Stimulated activated CD8-positive, alpha-beta memory T cell treated with anti-CD3 and anti-CD28 coated beads, Interleukin-15, amount 100 ng/mL, for 4 hours (primary cell): ENCODE measurements around the gene CD200R1.
"Not testable (repeated sequence)": the region's sequence is repeated elsewhere in the genome, so short reads cannot be mapped to it uniquely, and the experiment has no call there.

Experiments
- DNase-seq, 2 donors: peaks; one replicate each; pipeline ENCODE4 v3.0.0-alpha.2; 2020; ENCODE audit warnings: low read depth in 2 of 2

CD200R1 gene

DNA sequence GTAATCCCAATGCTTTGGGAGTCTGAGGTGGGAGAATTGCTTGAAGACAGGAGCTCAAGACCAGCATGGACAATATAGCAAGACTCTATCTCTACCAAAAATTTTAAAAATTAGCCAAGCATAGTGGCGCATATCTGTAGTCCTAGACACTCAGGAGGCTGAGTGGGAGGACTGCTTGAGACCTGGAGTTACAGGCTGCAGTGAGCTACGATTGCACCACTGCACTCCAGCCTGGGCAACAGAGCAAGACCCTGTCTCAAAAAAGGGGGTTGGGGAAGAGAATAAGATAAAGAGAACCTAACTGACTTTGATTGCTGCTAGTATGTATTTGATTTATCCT, 755 bp downstream of the CD200R1 start:
- DNase-seq: no peak

DNA sequence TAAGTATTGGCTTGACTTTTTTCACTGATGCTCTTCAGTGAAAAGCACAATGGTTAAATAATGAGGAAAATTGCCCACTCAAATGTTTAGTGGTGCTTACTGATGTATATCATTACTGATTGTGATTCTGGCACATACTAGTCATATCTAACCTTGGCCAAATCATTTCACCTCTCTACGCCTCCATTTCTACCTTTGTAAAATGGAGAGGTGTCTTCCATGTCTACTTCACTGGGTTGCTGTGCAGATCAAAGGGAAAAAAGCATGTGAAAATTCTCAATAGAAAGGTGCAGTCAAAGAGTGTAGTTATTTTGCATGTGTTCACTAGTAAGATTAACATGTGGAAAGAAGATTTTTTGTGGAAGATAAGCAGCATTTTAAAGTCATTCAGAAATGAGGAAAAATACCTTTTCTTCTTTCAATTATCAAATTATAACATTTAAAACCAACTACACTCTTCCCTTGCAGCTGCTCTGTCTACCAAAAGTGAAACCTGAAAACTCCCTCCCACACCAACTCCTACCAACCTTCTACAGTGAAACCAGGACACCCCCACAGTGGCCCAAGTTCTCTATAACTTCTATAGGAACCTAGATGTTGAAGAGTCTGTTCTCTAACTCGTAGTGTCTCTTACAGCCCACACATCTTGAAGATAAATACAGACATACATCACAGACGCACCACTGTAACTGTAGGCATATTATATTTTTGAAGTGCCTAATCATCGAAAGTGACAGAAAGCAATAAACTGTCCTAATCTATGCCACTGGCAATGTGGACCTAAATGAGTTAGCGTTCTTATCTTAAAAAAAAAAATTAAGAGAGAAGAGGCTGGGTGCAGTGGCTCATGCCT, 1.4 kb downstream of the CD200R1 start:
- DNase-seq: peak in 1 of 2 donors; percentile 58

DNA sequence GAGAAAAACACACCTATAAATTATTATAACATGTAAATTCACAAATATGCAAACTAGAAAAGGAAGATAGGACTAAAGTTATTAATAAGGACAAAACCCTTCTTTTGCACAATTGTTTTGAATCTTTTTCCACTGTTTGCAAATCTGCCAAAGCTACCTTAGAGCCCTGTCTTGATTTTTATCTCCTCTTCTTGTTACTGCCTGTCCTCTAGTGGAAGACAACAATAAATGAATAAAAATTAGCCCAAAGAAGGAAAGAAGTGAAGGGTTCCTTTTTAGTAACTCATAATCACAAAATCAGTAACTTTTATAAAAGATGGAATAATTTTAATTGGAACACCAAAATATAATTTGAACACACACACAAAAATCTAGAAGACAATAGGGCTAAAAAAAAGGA, 2.7 kb downstream of the CD200R1 start:
- DNase-seq: no peak

DNA sequence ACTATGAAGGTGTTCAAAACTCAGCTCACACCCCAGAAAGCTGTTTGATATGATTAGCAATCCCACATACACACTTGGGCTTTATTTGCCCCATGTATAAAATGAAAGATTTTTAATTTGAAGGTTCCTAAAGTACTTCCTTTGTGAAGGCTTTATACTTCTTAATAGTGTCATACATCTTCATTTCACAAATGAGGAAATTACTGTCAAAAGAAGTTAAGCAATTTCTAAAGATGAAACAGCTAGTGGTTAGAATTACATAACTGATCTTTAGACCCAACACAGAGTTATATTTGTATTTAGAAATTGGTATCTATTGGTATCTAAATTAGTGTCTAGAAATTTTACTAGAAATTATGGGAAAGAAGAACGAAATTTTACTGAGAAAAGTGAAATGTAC, 7.1 kb downstream of the CD200R1 start:
- DNase-seq: no peak

DNA sequence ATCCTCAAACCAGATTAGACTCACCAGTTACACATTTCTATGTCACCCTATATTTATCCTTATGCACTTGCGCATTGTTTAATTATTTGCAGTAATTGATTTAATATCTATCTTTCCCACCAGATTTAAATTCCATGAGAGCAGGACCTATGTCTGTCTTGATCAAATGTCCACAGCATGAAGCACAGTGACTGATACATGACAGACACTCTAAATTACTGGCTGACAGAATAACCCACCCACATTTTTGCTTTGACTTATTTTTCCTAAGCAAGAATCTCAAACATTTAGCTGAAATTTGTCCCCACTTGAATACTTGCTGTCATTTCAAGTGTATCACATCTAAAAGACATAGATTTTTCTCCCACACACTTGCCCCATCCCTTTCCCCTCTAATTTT, 7.5 kb downstream of the CD200R1 start:
- no peak for DNase-seq

DNA sequence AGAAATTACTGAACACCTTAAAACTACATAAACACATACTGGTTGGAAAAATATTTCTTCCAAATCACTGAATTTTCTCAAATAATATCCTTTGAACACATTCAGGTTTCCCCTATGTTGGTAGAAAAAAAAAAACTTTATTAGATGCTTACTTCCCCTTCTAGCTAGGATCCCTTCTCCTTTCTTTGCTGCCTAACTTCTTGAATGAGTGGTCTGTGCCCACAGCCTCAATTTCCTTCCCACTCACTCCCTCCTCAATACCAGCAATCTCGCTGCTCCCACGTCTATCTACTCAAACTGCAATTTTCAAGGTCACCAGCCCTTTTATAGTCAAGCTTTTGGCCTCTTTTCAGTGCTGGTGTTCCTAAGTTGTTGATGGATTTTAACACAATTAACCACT, 8.3 kb downstream of the CD200R1 start:
- DNase-seq: no peak

DNA sequence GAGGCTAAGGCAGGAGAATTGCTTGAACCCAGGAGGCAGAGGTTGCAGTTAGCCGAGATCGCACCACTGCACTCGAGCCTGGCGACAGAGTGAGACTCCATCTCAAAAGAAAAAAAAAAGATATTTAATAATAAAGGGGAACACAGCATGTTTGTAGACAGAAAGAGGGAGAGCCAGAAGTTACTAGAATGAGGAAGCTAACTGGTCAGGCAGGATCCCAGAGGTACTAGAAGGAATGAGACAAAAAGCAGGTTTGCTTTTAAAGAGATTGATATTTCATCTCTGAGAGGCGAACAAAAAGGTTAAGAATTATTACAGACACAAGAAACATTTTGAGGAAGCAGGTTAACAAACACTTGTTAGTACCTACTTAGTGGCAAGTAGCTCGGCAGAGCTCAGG, 9.2 kb downstream of the CD200R1 start:
- no peak for DNase-seq

DNA sequence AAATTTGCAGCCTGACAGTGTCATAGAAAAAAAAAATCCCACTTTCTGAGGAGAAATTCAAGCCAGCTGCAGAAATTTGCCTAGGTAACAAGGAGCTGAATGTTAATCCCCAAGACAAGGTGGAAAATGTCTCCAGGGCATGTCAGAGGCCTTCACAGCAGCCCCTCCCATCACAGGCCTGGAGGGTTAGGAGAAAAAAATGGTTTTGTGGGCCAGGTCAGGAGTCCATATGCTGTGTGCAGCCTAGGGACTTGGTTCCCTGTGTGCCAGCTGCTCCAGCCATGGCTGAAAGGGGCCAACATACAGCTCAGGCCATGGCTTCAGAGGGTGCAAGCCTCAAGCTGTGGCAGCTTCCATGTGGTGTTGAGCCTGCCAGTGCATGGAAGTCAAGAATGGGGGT, 11.2 kb downstream of the CD200R1 start:
- no peak for DNase-seq

DNA sequence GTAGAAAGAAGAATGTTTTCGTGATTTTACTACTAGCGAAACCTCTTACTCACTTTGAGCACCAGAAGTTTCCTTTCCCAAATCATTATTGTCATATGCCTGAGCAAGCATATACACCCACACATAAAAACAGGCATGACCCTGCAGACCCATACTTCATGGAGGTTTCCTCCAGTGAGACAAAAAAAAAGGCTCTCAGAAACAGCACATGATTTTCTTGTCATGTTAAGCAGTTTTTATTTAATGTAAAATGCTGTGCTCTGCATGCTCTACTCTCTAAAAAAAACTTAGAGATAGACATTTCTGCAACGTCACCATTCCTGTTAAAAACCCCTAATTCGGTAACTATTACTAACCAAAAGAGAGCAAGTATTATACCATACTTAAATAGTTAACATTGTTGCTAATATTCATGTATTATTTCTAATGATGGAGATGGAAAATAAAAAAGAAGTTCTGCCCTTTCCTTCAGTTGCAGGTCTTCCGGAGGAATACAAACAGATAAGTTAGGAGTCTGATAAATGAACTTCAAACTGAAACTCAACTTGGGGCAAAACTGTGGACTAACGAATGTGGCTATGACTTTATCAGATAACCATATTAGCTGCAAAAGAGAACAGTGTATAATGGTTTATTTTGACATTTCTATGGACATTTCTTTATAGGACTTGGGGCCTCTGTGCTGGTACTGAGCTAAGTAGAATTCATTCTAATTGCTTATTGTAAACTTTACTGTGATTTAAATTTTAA, 15.9 kb downstream of the CD200R1 start:
- no peak for DNase-seq

DNA sequence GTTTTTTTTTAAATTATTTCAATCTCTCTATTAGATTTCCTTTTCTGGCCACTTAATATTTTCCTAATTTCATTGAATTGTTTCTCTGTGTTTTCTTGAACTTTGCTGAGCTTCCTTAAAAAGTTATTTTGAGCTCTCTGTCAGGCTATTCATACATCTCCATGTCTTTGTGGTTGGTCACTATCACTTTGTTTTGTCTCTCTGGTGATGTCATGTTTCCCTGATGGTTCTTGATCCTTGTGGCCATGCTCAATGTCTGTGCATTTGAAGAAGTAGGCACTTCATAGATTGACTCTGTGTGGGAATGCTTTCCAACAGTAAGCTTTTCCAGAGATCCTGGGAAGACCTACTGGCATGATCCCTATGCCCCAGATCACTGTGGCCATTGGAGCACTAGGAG, 18.6 kb downstream of the CD200R1 start:
- no peak for DNase-seq

DNA sequence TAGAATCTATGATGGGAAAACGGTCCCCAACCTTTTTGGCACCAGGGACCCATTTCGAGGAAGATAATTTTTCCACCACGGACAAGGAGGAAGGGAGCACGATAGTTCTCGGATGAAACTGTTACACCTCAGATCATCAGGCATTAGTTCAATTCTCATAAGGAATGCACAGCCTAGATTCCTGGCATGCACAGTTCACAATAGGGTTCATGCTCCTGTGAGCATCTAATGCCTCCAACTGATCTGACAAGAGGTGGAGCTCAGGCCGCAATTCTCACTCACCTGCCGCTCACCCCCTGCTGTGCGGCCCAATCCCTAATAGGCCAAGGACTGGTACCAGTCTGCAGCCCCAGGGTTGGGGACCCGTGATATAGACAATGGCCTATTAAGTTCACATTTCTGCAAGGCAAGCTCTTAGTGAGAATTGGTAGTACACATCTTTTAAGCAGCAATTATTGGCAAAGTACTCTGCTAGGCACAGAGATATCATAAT, 26.5 kb downstream of the CD200R1 start:
- no peak for DNase-seq

DNA sequence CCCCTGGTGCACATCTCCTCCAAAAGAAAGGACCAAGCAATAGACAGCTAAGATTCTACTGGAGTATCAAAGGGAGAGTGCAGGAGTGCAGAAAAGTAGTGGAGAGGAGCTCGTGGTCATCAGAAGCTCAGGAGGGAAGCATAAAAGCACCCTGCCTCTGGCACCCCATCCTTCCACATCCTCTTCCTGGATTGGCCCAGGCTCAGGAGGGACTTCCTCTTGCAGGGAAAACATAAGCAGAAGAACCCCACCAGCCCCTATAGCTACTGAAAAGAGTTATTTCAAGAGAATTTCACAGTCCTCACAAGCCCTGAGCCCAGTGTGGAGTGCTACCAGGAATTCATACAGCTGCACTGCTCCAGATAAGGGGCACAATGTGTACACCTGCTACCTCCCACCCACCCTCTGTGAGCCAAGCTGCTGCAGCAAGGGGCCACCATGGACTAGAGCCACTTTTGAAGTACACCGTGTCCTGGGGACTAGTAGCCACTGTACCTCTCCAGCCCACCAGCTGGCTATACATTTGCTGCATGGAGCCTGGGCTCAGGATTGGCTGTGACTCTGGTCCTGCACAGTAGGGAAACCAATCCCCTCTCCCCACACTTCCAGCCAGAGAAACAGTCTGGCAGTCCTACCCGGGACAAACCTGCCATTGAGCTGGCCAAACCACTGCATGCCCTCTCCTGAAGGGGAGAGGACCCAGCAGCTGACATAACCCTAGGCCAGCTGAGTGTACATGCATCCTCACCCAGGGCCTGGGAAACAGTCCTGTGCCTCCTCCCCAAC, 43.0 kb downstream of the CD200R1 start:
- no peak for DNase-seq

DNA sequence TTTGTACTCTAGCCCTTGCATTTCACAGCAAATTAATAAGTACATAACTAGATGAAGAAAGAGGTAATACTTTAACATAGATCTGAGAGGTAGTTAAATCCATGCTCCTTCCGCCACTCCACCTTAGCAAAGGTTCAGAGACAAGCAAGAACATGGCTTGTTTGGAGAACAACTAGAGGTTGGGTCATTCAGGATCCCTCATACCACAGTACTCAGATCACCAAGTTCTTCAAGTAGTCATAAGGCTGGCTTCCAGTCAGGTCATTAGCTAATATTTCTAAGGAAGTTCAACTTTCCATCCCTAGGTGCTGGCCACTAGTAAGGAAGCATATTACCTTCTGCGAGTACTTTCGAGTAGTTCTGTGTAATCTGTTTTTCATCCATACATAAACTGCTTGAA, 44.1 kb downstream of the CD200R1 start:
- no peak for DNase-seq

DNA sequence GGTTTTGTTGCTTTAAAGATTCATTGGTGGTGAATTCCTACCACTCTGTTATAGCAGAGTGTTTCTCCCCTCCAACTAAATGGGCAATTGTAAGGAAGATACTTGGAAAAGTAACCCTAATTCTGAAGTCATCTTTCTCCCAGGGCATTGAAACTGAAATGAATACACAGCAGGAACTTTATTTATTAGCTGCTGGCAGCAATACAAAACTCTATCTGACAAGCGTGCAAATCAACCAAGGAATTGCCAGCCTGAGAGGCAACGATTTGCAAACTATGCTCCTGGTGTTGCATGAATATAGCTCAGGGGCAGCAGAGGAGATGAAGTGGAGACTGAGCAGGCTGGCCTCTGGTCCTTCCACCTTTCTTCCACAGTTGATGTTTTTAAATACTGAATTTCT, 48.9 kb downstream of the CD200R1 start:
- no peak for DNase-seq

DNA sequence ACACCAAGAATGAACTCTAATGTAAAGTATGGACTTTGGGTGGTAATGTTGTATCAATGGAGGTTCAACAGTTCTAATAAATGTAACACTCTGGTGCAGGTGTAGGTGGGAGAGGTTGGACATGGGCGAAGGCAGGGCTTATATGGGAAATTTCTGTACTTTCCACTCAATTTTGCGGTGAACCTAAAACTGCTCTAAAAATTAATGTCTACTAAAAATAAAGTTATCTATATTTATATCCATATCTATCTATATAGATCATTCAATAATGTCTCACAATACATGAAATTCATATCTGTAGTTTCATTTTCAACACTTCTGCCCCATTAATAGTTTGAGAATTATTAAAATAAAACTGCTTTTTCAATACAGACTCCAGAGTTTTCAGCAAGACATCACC, 49.3 kb downstream of the CD200R1 start:
- no peak for DNase-seq

DNA sequence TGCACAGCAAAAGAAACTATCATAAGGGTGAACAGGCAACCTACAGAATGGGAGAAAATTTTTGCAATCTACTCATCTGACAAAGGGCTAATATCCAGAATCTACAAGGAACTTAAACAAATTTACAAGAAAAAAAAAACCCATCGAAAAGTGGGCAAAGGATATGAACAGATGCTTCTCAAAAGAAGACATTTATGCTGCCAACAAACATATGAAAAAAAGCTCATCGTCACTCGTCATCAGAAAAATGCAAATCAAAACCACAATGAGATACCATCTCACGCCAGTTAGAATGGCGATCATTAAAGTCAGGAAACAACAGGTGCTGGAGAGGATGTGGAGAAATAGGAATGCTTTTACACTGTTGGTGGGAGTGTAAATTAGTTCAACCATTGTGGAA, 55.4 kb downstream of the CD200R1 start:
- not testable (repeated sequence) for DNase-seq

DNA sequence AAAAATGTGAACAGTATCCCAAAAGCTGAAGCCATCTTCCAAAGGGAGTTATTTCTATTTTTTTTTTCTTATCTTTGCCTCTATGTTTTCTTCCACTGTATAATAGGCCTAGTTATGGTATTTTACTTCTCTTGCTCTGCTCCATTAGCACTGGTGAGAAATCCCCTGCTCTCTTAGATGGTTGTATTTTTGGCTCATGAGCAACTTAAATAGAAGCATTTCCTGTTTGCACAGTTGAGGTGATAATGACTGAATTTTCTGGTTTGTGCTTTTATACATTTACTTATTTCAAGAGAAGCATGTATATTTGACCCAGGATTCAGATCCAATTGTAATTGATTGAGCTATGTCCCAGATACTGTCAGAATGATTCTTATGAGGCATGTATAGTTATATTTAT, 66.7 kb downstream of the CD200R1 start:
- DNase-seq: no peak

DNA sequence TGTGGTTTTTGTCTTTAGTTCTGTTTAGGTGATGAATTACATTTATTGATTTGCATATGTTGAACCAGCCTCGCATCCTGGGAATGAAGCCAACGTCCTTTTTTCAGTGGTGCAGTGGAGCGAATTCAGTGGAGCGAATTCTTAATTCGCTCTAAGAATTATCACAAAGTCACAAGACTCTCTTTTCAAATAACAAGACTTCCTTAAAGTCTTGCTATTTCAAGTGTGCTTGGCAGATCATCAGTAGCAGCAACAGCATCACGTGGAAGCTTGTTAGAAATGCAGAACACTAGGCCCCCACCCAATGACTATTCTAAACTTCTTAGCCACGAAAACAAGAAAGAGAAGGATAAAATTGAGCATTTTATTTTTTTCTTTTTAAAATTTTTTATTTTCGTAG, 70.1 kb downstream of the CD200R1 start:
- no peak for DNase-seq

DNA sequence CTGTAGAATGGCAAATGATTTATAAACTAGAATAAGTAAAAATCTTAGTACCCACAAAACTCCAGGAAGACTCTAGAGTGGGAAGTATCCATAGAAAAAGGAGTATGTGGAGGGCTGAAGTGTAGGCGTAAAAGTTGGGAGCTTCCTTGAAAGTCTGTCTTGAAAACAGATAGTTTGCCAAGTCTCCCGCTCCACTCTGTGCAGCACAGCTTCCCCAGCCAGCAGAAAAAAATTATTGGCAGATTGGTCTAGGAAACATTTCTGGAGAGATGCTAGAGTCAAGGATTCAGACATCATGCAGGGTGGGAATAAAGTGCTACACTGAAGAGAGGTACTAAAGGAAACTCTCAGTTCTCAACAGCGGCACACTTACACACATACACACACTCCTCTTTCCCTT, 74.8 kb downstream of the CD200R1 start:
- DNase-seq: no peak

DNA sequence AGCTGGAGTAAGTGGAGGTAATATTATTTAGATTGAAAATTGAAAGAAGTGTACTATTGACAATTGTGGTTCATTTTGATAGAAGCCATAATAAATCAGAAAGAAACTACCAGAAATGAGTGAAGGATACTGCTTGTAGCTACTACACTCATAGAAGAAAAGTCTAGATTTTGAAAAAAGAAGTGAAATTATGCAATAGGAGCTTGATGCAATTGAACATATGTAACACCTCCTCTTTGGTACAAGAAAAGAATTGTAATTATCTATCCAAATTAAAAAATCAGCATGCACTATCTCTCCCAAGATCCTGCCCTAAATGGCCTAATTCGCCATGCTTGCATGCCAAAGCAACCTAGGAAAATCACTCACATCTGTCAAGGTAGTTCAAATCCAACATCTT, 77.1 kb downstream of the CD200R1 start:
- DNase-seq: no peak

DNA sequence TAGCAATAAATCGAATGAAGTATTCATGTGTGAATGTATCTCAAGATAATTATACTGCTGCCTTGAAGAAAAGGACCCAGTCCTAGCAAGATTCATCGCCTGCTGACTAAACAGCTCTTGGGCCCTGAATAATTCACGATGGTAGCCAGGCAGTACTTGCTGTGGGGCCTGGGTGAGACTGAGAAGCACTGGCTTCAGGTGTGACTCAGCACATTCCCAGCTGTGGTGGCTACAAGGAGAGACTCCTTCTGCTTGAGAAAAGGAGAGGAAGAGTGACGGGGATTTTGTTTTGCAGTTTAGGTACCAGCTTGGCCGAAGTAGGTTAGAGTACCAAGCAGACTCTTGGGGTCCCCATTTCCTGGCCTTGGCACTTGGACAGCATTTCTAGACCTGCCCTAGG, 80.6 kb downstream of the CD200R1 start:
- no peak for DNase-seq

DNA sequence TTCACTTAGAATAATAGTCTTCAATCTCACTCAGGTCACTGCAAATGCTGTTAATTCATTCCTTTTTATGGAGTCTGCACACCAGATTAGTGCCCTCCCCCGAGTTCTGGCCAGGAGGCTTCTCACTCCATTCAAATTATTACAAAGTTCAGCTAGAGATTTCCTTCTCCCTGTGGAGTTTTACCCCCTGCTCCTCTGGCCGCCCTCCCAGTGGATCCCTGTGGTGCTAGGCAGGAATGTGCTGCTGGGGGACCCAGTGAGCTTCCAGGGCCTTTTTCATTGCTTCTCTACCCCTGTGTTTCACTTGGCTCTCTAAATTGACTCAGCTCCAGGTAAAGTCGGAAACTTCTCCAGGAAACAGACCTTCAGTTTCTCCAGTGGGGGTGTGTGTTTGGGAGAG, 85.5 kb downstream of the CD200R1 start:
- DNase-seq: no peak
